ENCODE measurements around the gene SCYL1.
A peak's percentile ranks its signal among the peaks of the same experiment; 100 is the strongest.

The SCYL1 gene

GRCh38 chr11:65493367-65494176 lies 31.3 kb upstream of the SCYL1 start:
- DNase-seq, result no peak

GRCh38 chr11:65496304-65497140 lies 28.4 kb upstream of the SCYL1 start:
- DNase-seq, result no peak

DNA sequence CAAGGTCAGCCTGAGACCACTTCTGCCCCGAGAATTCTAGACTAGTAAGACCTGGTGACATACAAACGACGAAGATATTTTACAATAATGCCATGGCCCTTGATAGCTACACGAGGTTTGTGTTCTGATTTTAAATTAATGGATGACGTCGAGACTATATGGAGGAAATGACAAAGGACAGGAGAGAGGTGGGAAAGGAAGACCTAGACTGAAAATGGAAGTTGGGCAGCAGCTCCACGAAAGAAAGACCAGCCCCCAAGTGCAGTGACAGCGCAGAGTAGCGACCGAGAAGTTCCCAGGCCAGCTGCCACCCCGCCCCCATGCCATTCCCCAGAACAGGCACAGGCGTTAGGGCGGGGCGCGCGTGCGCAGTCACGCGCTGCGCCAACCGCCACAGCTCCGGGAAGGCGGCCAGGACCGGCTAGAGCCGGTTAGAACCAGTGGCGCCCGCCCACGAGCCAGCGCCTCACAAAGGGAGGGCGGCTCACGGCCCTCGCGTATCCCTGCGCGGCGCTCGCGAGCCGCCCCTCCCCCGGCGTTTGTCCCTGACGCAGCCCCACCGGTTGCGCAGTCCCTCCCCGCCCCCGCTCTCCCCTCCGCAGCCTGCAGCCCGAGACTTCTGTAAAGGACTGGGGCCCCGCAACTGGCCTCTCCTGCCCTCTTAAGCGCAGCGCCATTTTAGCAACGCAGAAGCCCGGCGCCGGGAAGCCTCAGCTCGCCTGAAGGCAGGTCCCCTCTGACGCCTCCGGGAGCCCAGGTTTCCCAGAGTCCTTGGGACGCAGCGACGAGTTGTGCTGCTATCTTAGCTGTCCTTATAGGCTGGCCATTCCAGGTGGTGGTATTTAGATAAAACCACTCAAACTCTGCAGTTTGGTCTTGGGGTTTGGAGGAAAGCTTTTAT lies 27.5 kb upstream of the SCYL1 start:
- peak; percentile 99 for DNase-seq

DNA sequence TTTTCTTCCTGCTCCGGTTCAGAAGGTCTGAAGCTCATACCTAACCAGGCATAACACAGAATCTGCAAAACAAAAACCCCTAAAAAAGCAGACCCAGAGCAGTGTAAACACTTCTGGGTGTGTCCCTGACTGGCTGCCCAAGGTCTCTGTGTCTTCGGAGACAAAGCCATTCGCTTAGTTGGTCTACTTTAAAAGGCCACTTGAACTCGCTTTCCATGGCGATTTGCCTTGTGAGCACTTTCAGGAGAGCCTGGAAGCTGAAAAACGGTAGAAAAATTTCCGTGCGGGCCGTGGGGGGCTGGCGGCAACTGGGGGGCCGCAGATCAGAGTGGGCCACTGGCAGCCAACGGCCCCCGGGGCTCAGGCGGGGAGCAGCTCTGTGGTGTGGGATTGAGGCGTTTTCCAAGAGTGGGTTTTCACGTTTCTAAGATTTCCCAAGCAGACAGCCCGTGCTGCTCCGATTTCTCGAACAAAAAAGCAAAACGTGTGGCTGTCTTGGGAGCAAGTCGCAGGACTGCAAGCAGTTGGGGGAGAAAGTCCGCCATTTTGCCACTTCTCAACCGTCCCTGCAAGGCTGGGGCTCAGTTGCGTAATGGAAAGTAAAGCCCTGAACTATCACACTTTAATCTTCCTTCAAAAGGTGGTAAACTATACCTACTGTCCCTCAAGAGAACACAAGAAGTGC lies 26.7 kb upstream of the SCYL1 start:
- DNase-seq, result peak; percentile 67

DNA sequence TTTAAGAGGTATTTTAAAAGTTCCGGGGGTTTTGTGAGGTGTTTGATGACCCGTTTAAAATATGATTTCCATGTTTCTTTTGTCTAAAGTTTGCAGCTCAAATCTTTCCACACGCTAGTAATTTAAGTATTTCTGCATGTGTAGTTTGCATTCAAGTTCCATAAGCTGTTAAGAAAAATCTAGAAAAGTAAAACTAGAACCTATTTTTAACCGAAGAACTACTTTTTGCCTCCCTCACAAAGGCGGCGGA lies 26.2 kb upstream of the SCYL1 start:
- DNase-seq, result no peak

GRCh38 chr11:65498977-65499712 lies 25.7 kb upstream of the SCYL1 start, which contains the start of gene MALAT1:
TSS of gene MALAT1 (plus strand) at chr11:65499045.
- DNase-seq, result peak; percentile 82

- no peak for DNase-seq
Observed at GRCh38 chr11:65499713-65500386, 25.0 kb upstream of the SCYL1 start.

DNA sequence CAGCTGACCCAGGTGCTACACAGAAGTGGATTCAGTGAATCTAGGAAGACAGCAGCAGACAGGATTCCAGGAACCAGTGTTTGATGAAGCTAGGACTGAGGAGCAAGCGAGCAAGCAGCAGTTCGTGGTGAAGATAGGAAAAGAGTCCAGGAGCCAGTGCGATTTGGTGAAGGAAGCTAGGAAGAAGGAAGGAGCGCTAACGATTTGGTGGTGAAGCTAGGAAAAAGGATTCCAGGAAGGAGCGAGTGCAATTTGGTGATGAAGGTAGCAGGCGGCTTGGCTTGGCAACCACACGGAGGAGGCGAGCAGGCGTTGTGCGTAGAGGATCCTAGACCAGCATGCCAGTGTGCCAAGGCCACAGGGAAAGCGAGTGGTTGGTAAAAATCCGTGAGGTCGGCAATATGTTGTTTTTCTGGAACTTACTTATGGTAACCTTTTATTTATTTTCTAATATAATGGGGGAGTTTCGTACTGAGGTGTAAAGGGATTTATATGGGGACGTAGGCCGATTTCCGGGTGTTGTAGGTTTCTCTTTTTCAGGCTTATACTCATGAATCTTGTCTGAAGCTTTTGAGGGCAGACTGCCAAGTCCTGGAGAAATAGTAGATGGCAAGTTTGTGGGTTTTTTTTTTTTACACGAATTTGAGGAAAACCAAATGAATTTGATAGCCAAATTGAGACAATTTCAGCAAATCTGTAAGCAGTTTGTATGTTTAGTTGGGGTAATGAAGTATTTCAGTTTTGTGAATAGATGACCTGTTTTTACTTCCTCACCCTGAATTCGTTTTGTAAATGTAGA lies 24.3 kb upstream of the SCYL1 start:
- DNase-seq, result peak; percentile 49

GRCh38 chr11:65501186-65501471 lies 23.8 kb upstream of the SCYL1 start:
- no peak for DNase-seq

DNA sequence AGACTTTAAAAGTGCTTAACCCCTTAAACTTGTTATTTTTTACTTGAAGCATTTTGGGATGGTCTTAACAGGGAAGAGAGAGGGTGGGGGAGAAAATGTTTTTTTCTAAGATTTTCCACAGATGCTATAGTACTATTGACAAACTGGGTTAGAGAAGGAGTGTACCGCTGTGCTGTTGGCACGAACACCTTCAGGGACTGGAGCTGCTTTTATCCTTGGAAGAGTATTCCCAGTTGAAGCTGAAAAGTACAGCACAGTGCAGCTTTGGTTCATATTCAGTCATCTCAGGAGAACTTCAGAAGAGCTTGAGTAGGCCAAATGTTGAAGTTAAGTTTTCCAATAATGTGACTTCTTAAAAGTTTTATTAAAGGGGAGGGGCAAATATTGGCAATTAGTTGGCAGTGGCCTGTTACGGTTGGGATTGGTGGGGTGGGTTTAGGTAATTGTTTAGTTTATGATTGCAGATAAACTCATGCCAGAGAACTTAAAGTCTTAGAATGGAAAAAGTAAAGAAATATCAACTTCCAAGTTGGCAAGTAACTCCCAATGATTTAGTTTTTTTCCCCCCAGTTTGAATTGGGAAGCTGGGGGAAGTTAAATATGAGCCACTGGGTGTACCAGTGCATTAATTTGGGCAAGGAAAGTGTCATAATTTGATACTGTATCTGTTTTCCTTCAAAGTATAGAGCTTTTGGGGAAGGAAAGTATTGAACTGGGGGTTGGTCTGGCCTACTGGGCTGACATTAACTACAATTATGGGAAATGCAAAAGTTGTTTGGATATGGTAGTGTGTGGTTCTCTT lies 23.2 kb upstream of the SCYL1 start:
- DNase-seq, result no peak

DNA sequence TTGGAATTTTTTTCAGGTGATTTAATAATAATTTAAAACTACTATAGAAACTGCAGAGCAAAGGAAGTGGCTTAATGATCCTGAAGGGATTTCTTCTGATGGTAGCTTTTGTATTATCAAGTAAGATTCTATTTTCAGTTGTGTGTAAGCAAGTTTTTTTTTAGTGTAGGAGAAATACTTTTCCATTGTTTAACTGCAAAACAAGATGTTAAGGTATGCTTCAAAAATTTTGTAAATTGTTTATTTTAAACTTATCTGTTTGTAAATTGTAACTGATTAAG lies 22.7 kb upstream of the SCYL1 start:
- DNase-seq, result no peak

DNA sequence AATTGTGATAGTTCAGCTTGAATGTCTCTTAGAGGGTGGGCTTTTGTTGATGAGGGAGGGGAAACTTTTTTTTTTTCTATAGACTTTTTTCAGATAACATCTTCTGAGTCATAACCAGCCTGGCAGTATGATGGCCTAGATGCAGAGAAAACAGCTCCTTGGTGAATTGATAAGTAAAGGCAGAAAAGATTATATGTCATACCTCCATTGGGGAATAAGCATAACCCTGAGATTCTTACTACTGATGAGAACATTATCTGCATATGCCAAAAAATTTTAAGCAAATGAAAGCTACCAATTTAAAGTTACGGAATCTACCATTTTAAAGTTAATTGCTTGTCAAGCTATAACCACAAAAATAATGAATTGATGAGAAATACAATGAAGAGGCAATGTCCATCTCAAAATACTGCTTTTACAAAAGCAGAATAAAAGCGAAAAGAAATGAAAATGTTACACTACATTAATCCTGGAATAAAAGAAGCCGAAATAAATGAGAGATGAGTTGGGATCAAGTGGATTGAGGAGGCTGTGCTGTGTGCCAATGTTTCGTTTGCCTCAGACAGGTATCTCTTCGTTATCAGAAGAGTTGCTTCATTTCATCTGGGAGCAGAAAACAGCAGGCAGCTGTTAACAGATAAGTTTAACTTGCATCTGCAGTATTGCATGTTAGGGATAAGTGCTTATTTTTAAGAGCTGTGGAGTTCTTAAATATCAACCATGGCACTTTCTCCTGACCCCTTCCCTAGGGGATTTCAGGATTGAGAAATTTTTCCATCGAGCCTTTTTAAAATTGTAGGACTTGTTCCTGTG lies 22.1 kb upstream of the SCYL1 start:
- no peak for DNase-seq

DNA sequence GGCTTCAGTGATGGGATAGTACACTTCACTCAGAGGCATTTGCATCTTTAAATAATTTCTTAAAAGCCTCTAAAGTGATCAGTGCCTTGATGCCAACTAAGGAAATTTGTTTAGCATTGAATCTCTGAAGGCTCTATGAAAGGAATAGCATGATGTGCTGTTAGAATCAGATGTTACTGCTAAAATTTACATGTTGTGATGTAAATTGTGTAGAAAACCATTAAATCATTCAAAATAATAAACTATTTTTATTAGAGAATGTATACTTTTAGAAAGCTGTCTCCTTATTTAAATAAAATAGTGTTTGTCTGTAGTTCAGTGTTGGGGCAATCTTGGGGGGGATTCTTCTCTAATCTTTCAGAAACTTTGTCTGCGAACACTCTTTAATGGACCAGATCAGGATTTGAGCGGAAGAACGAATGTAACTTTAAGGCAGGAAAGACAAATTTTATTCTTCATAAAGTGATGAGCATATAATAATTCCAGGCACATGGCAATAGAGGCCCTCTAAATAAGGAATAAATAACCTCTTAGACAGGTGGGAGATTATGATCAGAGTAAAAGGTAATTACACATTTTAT lies 21.4 kb upstream of the SCYL1 start:
- DNase-seq, result no peak

DNA sequence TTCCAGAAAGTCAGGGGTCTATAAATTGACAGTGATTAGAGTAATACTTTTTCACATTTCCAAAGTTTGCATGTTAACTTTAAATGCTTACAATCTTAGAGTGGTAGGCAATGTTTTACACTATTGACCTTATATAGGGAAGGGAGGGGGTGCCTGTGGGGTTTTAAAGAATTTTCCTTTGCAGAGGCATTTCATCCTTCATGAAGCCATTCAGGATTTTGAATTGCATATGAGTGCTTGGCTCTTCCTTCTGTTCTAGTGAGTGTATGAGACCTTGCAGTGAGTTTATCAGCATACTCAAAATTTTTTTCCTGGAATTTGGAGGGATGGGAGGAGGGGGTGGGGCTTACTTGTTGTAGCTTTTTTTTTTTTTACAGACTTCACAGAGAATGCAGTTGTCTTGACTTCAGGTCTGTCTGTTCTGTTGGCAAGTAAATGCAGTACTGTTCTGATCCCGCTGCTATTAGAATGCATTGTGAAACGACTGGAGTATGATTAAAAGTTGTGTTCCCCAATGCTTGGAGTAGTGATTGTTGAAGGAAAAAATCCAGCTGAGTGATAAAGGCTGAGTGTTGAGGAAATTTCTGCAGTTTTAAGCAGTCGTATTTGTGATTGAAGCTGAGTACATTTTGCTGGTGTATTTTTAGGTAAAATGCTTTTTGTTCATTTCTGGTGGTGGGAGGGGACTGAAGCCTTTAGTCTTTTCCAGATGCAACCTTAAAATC lies 20.8 kb upstream of the SCYL1 start:
- DNase-seq, result no peak

- DNase-seq, result no peak
Observed at GRCh38 chr11:65504674-65505465, 20.0 kb upstream of the SCYL1 start.

GRCh38 chr11:65505466-65506289 lies 19.2 kb upstream of the SCYL1 start:
- no peak for DNase-seq

Data from MV-4-11 (cell line).